H1 (cell line): ENCODE results near the gene PDF. TPM values are rescaled to one million over a fixed set of nuclear protein-coding genes. Genes with fewer than 3 reads are reported as not detected.

Experiments
- CTCF ChIA-PET: fragments of 300-600 bp; sonication (Branson Sonifier 250); formaldehyde crosslinking; loops from one replicate; lab custom pipeline; 2021; ENCODE audit not compliant: partially characterized antibody; lab: Charles Lee
- POLR2A ChIA-PET: fragments of 300-600 bp; sonication (Branson Sonifier 250); formaldehyde crosslinking; loops from one replicate; lab custom pipeline; 2021; ENCODE audit warnings: inconsistent platforms; ENCODE audit not compliant: partially characterized antibody; lab: Charles Lee
- DNase-seq, 2 experiments: peaks; one replicate each; pipeline versions ENCODE4 v3.0.0 to v3.0.0-alpha.2; 2010 to 2022; ENCODE audit warnings: low spot score in 2 of 2, low read depth in 1 of 2, mixed read lengths in 1 of 2
- FAIRE-seq: peaks from 2 replicates; lab custom pipeline; 2011; peaks lifted over from hg19 to GRCh38; lab: Jason Lieb, UNC
- H2AFZ ChIP-seq: 2 replicates; pipeline ENCODE4 v1.8.1; 2012; ENCODE audit warnings: low read length, inconsistent platforms
- H2AK5ac ChIP-seq: 2 replicates; pipeline ENCODE4 v1.6.1; 2013; ENCODE audit warnings: low read depth, low read length
- H2BK120ac ChIP-seq: replicated peaks from 2 replicates; pipeline ENCODE3; 2013; ENCODE audit warnings: low read depth, low read length, inconsistent platforms
- H2BK12ac ChIP-seq: 2 replicates; pipeline ENCODE4 v1.6.1; 2013; ENCODE audit warnings: low read depth, low read length
- H2BK15ac ChIP-seq: 2 replicates; pipeline ENCODE4 v1.6.1; 2013; ENCODE audit warnings: low read length
- H2BK20ac ChIP-seq: 2 replicates; pipeline ENCODE4 v1.6.1; 2013; ENCODE audit warnings: low read length
- H2BK5ac ChIP-seq: 2 replicates; pipeline ENCODE4 v1.6.1; 2013; ENCODE audit warnings: low read depth, low read length
- H3K14ac ChIP-seq: 2 replicates; pipeline ENCODE4 v1.6.1; 2013; ENCODE audit warnings: inconsistent platforms; ENCODE audit not compliant: insufficient read length
- H3K18ac ChIP-seq: 2 replicates; pipeline ENCODE4 v1.6.1; 2013; ENCODE audit warnings: low read length; ENCODE audit errors: extremely low read depth
- H3K23ac ChIP-seq: 2 replicates; pipeline ENCODE4 v1.6.1; 2013; ENCODE audit warnings: inconsistent platforms; ENCODE audit not compliant: insufficient read length
- H3K23me2 ChIP-seq: 2 replicates; pipeline ENCODE4 v1.6.1; 2013; ENCODE audit warnings: low read depth, low read length
- H3K27ac ChIP-seq: 2 replicates; pipeline ENCODE4 v1.6.1; 2011; ENCODE audit warnings: low read depth, low read length, inconsistent platforms
- H3K27me3 ChIP-seq, 4 experiments: replicated peaks in 1 of 4; 1 replicate in 1 of 4; 2 replicates in 3 of 4; pipeline versions ENCODE4 v1.6.1 to v1.8.1; 2011 to 2013; ENCODE audit warnings: low read length in 3 of 4, mild to moderate bottlenecking in 3 of 4, inconsistent platforms in 2 of 4, mixed read lengths in 2 of 4, moderate library complexity in 1 of 4; ENCODE audit not compliant: control insufficient read depth in 3 of 4, insufficient read depth in 3 of 4; ENCODE audit errors: extremely low read depth in 1 of 4
- H3K36me3 ChIP-seq, 4 experiments: 2 replicates each; pipeline versions ENCODE4 v1.6.1 to v1.8.1; 2011 to 2013; ENCODE audit warnings: mild to moderate bottlenecking in 4 of 4, low read length in 3 of 4, moderate library complexity in 2 of 4, control low read depth in 1 of 4, inconsistent platforms in 1 of 4; ENCODE audit not compliant: insufficient read depth in 4 of 4, control insufficient read depth in 2 of 4
- H3K4ac ChIP-seq: replicated peaks from 2 replicates; pipeline ENCODE3; 2013; ENCODE audit warnings: low read length, low read depth, mixed read lengths, inconsistent platforms; ENCODE audit not compliant: insufficient read length
- H3K4me1 ChIP-seq, 4 experiments: replicated peaks in 1 of 4; 1 replicate in 1 of 4; 2 replicates in 3 of 4; pipeline versions ENCODE4 v1.6.1 to v1.8.1; 2011 to 2013; ENCODE audit warnings: low read length in 3 of 4, inconsistent platforms in 2 of 4, mixed read lengths in 1 of 4; ENCODE audit not compliant: insufficient read depth in 4 of 4, control insufficient read depth in 3 of 4
- H3K4me2 ChIP-seq, 2 experiments: 2 replicates each; pipeline versions ENCODE4 v1.6.1 to v1.8.1; 2011 to 2013; ENCODE audit warnings: low read depth in 2 of 2, low read length in 2 of 2, control low read depth in 1 of 2, inconsistent platforms in 1 of 2, mild to moderate bottlenecking in 1 of 2; ENCODE audit not compliant: insufficient read depth in 1 of 2
- H3K4me3 ChIP-seq, 4 experiments: fragments of 200-600, 300-600 bp in 1 of 4; sonication (generic), shearing (Covaris generic), sonication (Bioruptor Twin) in 1 of 4; 2 replicates each; pipeline versions ENCODE4 v1.5.1 to v1.8.1; 2011 to 2016; ENCODE audit warnings: low read length in 4 of 4, low read depth in 3 of 4, control low read depth in 2 of 4, inconsistent platforms in 2 of 4, mild to moderate bottlenecking in 2 of 4, mixed read lengths in 1 of 4, moderate library complexity in 1 of 4; ENCODE audit not compliant: insufficient read depth in 2 of 4; ENCODE audit errors: extremely low read depth in 1 of 4
- H3K56ac ChIP-seq: replicated peaks from 2 replicates; pipeline ENCODE3; 2013; ENCODE audit warnings: low read depth, mild to moderate bottlenecking, mixed read lengths, low read length, inconsistent platforms; ENCODE audit not compliant: insufficient read length
- H3K79me1 ChIP-seq: 2 replicates; pipeline ENCODE4 v1.6.1; 2013; ENCODE audit warnings: low read depth, low read length, control low read depth
- H3K79me2 ChIP-seq, 2 experiments: 2 replicates each; pipeline versions ENCODE4 v1.6.1 to v1.8.1; 2012 to 2013; ENCODE audit warnings: low read length in 2 of 2, mild to moderate bottlenecking in 2 of 2, inconsistent platforms in 1 of 2; ENCODE audit not compliant: insufficient read depth in 2 of 2, control insufficient read depth in 1 of 2
- H3K9ac ChIP-seq, 4 experiments: replicated peaks in 1 of 4; 1 replicate in 1 of 4; 2 replicates in 3 of 4; pipeline versions ENCODE4 v1.6.1 to v1.8.1; 2011 to 2013; ENCODE audit warnings: low read depth in 3 of 4, low read length in 3 of 4, control low read depth in 2 of 4, mild to moderate bottlenecking in 2 of 4, moderate library complexity in 2 of 4, inconsistent platforms in 1 of 4; ENCODE audit errors: extremely low read depth in 1 of 4
- H3K9me3 ChIP-seq, 2 experiments: 2 replicates each; pipeline versions ENCODE4 v1.6.1 to v1.8.1; 2012 to 2013; ENCODE audit warnings: mild to moderate bottlenecking in 2 of 2, moderate library complexity in 2 of 2, control low read depth in 1 of 2, inconsistent platforms in 1 of 2, low read depth in 1 of 2, low read length in 1 of 2, mixed read lengths in 1 of 2; ENCODE audit not compliant: insufficient read depth in 2 of 2
- H4K20me1 ChIP-seq, 2 experiments: replicated peaks in 1 of 2; 2 replicates each; pipeline versions ENCODE3 to v1.8.1; 2011 to 2013; ENCODE audit warnings: inconsistent platforms in 2 of 2, low read length in 2 of 2, mild to moderate bottlenecking in 1 of 2; ENCODE audit not compliant: insufficient read depth in 2 of 2, control insufficient read depth in 1 of 2
- H4K5ac ChIP-seq: 2 replicates; pipeline ENCODE4 v1.6.1; 2013; ENCODE audit warnings: low read length, low read depth, mixed read lengths, inconsistent platforms; ENCODE audit not compliant: insufficient read length
- H4K8ac ChIP-seq: 2 replicates; pipeline ENCODE4 v1.8.0; 2013; ENCODE audit warnings: mild to moderate bottlenecking, moderate library complexity, low read length, inconsistent platforms; ENCODE audit not compliant: insufficient read depth; ENCODE audit errors: extremely low read depth
- H4K91ac ChIP-seq: replicated peaks from 2 replicates; pipeline ENCODE3; 2013; ENCODE audit warnings: low read length, mixed read lengths, inconsistent platforms; ENCODE audit not compliant: insufficient read length
- CEBPB ChIP-seq: IDR thresholded peaks from 2 replicates; pipeline ENCODE4 v1.6.1; 2012; ENCODE audit warnings: low read depth, low read length
- CREB1 ChIP-seq: IDR thresholded peaks from 2 replicates; pipeline ENCODE4 v1.6.1; 2012; ENCODE audit warnings: inconsistent platforms
- EP300 ChIP-seq, 2 experiments: IDR thresholded peaks; 1 replicate in 1 of 2; 2 replicates in 1 of 2; pipeline ENCODE4 v1.6.1; 2011 to 2012; ENCODE audit warnings: low read depth in 2 of 2, low read length in 2 of 2, mild to moderate bottlenecking in 2 of 2, borderline replicate concordance in 1 of 2, inconsistent platforms in 1 of 2, moderate library complexity in 1 of 2
- HDAC2 ChIP-seq, 2 experiments: fragments of 300-600 bp in 1 of 2; sonication (generic) in 1 of 2; IDR thresholded peaks; 2 replicates each; pipeline ENCODE4 v1.6.1; 2011 to 2012; ENCODE audit warnings: low read depth in 2 of 2, low read length in 2 of 2, mild to moderate bottlenecking in 2 of 2, moderate library complexity in 2 of 2, borderline replicate concordance in 1 of 2, inconsistent platforms in 1 of 2
- JUN ChIP-seq: IDR thresholded peaks from 2 replicates; pipeline ENCODE4 v1.6.1; 2011; ENCODE audit warnings: low read depth, mild to moderate bottlenecking, improper control_type of control experiment, low read length
- JUND ChIP-seq: IDR thresholded peaks from 2 replicates; pipeline ENCODE4 v1.6.1; 2011; ENCODE audit warnings: mild to moderate bottlenecking, improper control_type of control experiment, low read length
- KDM4A ChIP-seq: IDR thresholded peaks from one replicate; pipeline ENCODE4 v1.7.1; 2012; ENCODE audit warnings: low read depth, mild to moderate bottlenecking, moderate library complexity, low read length, inconsistent platforms; ENCODE audit not compliant: severe bottlenecking
- POLR2A ChIP-seq, 2 experiments: IDR thresholded peaks; 1 replicate in 1 of 2; 2 replicates in 1 of 2; pipeline ENCODE4 v1.6.1; 2011; ENCODE audit warnings: low read depth in 2 of 2, low read length in 2 of 2, mild to moderate bottlenecking in 2 of 2; ENCODE audit errors: control extremely low read depth in 1 of 2
- POU5F1 ChIP-seq: IDR thresholded peaks from 2 replicates; pipeline ENCODE4 v1.6.1; 2011; ENCODE audit warnings: low read depth, mild to moderate bottlenecking, low read length, moderate library complexity
- RNF2 ChIP-seq: fragments of 200-900, 300-1000 bp; sonication (generic); IDR thresholded peaks from 2 replicates; pipeline ENCODE4 v1.7.1; 2016; ENCODE audit warnings: borderline replicate concordance, low read depth, mild to moderate bottlenecking, antibody characterized with exemption, low read length; ENCODE audit not compliant: poor library complexity, severe bottlenecking; ENCODE audit errors: missing control alignments
- SP4 ChIP-seq: IDR thresholded peaks from 2 replicates; pipeline ENCODE4 v1.6.1; 2012; ENCODE audit warnings: low read length, inconsistent platforms
- SRF ChIP-seq: IDR thresholded peaks from 2 replicates; pipeline ENCODE4 v1.6.1; 2011; ENCODE audit warnings: mild to moderate bottlenecking, low read depth, low read length, moderate library complexity
- TBP ChIP-seq: IDR thresholded peaks from 2 replicates; pipeline ENCODE4 v1.6.1; 2011; ENCODE audit warnings: low read depth, low read length, improper control_type of control experiment
- WGBS, 2 experiments: shearing (Covaris generic) in 1 of 2; methylation state at CpG; one replicate each; pipeline versions ENCODE4 v1.1.6 to v1.1.7; 2013 to 2015; ENCODE audit warnings: low lambda C conversion rate in 2 of 2, mixed read lengths in 2 of 2, inconsistent platforms in 1 of 2, low coverage in 1 of 2, missing lambda C conversion rate in 1 of 2; ENCODE audit not compliant: insufficient replicate concordance in 2 of 2, insufficient coverage in 1 of 2, insufficient read length in 1 of 2; ENCODE audit errors: extremely low coverage in 1 of 2, missing lambda C conversion rate in 1 of 2; 5-methylcytosine and 5-hydroxymethylcytosine counted together
- polyA plus RNA-seq, 7 experiments: library from polyadenylated mRNA; depleted of rRNA in 3 of 7; stranded (reverse) in 5 of 7; unstranded in 2 of 7; fragments of >200 nt in 5 of 7; fragments of 200-250 nt in 2 of 7; gene quantifications; 1 replicate in 5 of 7; 2 replicates in 1 of 7; 4 replicates in 1 of 7; pipeline versions ENCODE4 v1.2.1 to v1.2.3, GENCODE V29; 2011 to 2013; ENCODE audit warnings: missing spikeins in 2 of 7, mixed read lengths in 2 of 7
- total RNA-seq: library from RNA; stranded (reverse); fragmentation: NEBNext Ultra II Directional; extraction: Animal tissue kit (Norgen Biotek cat#: 25700); gene quantifications from 2 replicates; pipeline ENCODE4 v1.2.1, GENCODE V29; 2021
- TF ChIP-seq, protein P1 (sequence below): IDR thresholded peaks from 2 replicates; pipeline ENCODE4 v1.6.1; 2011; ENCODE audit warnings: low read length, improper control_type of control experiment

PDF gene
- total and polyA plus RNA-seq, 2 of the 8 experiments (the other 6 are each of a cell fraction or from before 2014, with no cell fraction given) = 17.7 to 23.9 TPM

DNA sequence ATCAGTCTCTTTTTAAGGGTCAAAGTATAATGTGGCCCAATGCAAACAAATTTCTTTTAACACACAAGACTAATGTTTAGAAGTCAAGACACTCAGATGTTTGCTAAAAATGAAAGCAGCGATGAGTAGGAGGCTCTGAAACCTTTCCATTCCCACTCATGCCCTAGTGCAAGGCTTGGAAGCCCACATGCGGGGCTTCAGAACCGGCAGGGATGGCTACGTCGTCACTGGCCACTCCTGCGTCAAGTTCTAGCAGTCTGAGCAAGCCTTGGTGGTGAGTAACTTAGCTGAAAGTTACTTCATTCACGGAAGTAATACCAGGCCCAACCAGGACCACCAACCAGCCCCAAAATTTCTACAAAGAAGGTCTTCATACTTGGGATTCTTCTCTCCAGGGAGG lies 36.0 kb upstream of the PDF start:
- peaks cover 13 to 58% (median 39%) of the 10 kb centered on the region in 4 experiments for H3K36me3 ChIP-seq
- no peak overlapping the region for H2AFZ ChIP-seq
- peaks cover 0 to 4% of the 10 kb centered on the region in 2 experiments for H4K20me1 ChIP-seq
- no peak overlapping the region for H2BK20ac ChIP-seq
- TF ChIP-seq, protein P1, sequence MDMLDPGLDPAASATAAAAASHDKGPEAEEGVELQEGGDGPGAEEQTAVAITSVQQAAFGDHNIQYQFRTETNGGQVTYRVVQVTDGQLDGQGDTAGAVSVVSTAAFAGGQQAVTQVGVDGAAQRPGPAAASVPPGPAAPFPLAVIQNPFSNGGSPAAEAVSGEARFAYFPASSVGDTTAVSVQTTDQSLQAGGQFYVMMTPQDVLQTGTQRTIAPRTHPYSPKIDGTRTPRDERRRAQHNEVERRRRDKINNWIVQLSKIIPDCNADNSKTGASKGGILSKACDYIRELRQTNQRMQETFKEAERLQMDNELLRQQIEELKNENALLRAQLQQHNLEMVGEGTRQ = no peak
- TF ChIP-seq CREB1 (no peak), HDAC2 (IDR thresholded peaks at IDR 0.05; ENCODE audit: borderline replicate concordance in 1 of 2, low read depth in 2 of 2, low read length in 2 of 2) (no peak), KDM4A (no peak), SP4 (no peak), RNF2 (no peak), JUND (no peak), POLR2A (IDR thresholded peaks at IDR 0.05; ENCODE audit: control extremely low read depth in 1 of 2, low read depth in 2 of 2, low read length in 2 of 2) (no peak), EP300 (IDR thresholded peaks at IDR 0.05; ENCODE audit: borderline replicate concordance in 1 of 2, low read depth in 2 of 2, low read length in 2 of 2) (no peak), TBP (no peak), JUN (no peak), CEBPB (no peak), POU5F1 (no peak), SRF (no peak)
- no peak overlapping the region for H3K14ac ChIP-seq
- 90% methylated on average over 7 of the region's 7 CpGs; no CpG with 5 or more reads in 1 of the 2 experiments for WGBS, 2 experiments
- no peak overlapping the region for H2AK5ac ChIP-seq
- FAIRE-seq = no peak
- H3K4me1 ChIP-seq = no peaks in the 10 kb centered on the region
- no peaks in the 10 kb centered on the region for H3K9me3 ChIP-seq
- ChIA-PET POLR2A (interaction anchor here (1.2 to 1.4 kb wide), 3 partner anchors 13 to 38 kb away, joined by 3 read pairs; no protein-coding TSS in a partner anchor), CTCF (interaction anchor here (0.9 kb wide), 1 partner anchor 26 kb away, joined by 3 read pairs; no protein-coding TSS in a partner anchor)
- H3K27ac ChIP-seq = no peak overlapping the region
- H2BK120ac ChIP-seq = no peak overlapping the region
- no peaks in the 10 kb centered on the region for H3K79me1 ChIP-seq
- no peaks in the 10 kb centered on the region for H3K23me2 ChIP-seq
- no peak overlapping the region for H4K5ac ChIP-seq
- H3K4me2 ChIP-seq = no peak overlapping the region
- no peaks in the 10 kb centered on the region for H3K79me2 ChIP-seq
- H3K18ac ChIP-seq = no peak overlapping the region
- H3K9ac ChIP-seq = no peak overlapping the region
- H3K4ac ChIP-seq = no peak overlapping the region
- no peak overlapping the region for H4K91ac ChIP-seq
- H2BK12ac ChIP-seq = no peak overlapping the region
- H2BK15ac ChIP-seq = no peak overlapping the region
- H3K27me3 ChIP-seq = no peaks in the 10 kb centered on the region
- no peak overlapping the region for H4K8ac ChIP-seq
- no peak overlapping the region for H3K23ac ChIP-seq
- H2BK5ac ChIP-seq = no peak overlapping the region
- no peak overlapping the region for H3K56ac ChIP-seq
- H3K4me3 ChIP-seq = no peak overlapping the region
- DNase-seq = no peak
